Neural progenitor cell (in vitro differentiated cells): ENCODE measurements around the gene GOT2. TPM values are rescaled to one million over a fixed set of nuclear protein-coding genes. Genes with fewer than 3 reads are reported as not detected.

Experiments
- DNase-seq: peaks from one replicate; pipeline ENCODE4 v3.0.0-alpha.2; 2016; ENCODE audit warnings: low spot score
- H2AFZ ChIP-seq: fragments of 200-600 bp; sonication (generic); replicated peaks from 2 replicates; pipeline ENCODE4 v1.6.1; 2016; ENCODE audit warnings: antibody characterized with exemption
- H3F3A ChIP-seq: fragments of 200-600 bp; sonication (generic); 2 replicates; pipeline ENCODE4 v1.6.1; 2016; ENCODE audit warnings: antibody characterized with exemption, low read depth
- H3K27ac ChIP-seq: fragments of 200-600 bp; sonication (generic); 2 replicates; pipeline ENCODE4 v1.5.1; 2016; ENCODE audit warnings: mild to moderate bottlenecking
- H3K27me3 ChIP-seq: fragments of 200-600 bp; sonication (generic); 2 replicates; pipeline ENCODE4 v1.6.1; 2016; ENCODE audit warnings: mild to moderate bottlenecking, moderate library complexity
- H3K36me3 ChIP-seq: fragments of 200-600 bp; sonication (generic); 2 replicates; pipeline ENCODE4 v1.5.1; 2016
- H3K4me1 ChIP-seq: fragments of 200-600 bp; sonication (generic); 2 replicates; pipeline ENCODE4 v1.6.1; 2016; ENCODE audit warnings: mixed run types
- H3K4me2 ChIP-seq: fragments of 200-600 bp; sonication (generic); 2 replicates; pipeline ENCODE4 v1.6.1; 2016
- H3K4me3 ChIP-seq: fragments of 200-600 bp; sonication (generic); 2 replicates; pipeline ENCODE4 v1.5.1; 2016
- H3K79me2 ChIP-seq: fragments of 200-600 bp; sonication (generic); 2 replicates; pipeline ENCODE4 v1.6.1; 2016; ENCODE audit warnings: low read depth
- H3K9ac ChIP-seq: fragments of 200-600 bp; sonication (generic); 2 replicates; pipeline ENCODE4 v1.6.1; 2016
- H3K9me3 ChIP-seq: fragments of 200-600 bp; sonication (generic); 2 replicates; pipeline ENCODE4 v1.5.1; 2016; ENCODE audit warnings: low read depth
- H4K20me1 ChIP-seq: fragments of 200-600 bp; sonication (generic); 2 replicates; pipeline ENCODE4 v1.6.1; 2016; ENCODE audit warnings: low read depth
- H3K27ac Mint-ChIP-seq: 3 replicates; pipeline ENCODE4 v1.8.0; 2021; ENCODE audit warnings: mixed read lengths
- H3K27me3 Mint-ChIP-seq: 2 replicates; pipeline ENCODE4 v1.8.0; 2022; ENCODE audit warnings: low read depth, mild to moderate bottlenecking, inconsistent platforms, moderate library complexity, mixed read lengths; ENCODE audit not compliant: insufficient read depth
- H3K36me3 Mint-ChIP-seq: 3 replicates; pipeline ENCODE4 v1.8.0; 2021; ENCODE audit warnings: mixed read lengths
- H3K4me1 Mint-ChIP-seq: 3 replicates; pipeline ENCODE4 v1.8.0; 2021; ENCODE audit warnings: mixed read lengths
- H3K4me3 Mint-ChIP-seq: 3 replicates; pipeline ENCODE4 v1.8.0; 2021; ENCODE audit warnings: mild to moderate bottlenecking, moderate library complexity, mixed read lengths
- H3K9me3 Mint-ChIP-seq: 3 replicates; pipeline ENCODE4 v1.8.0; 2020; ENCODE audit warnings: mixed read lengths
- CTCF ChIP-seq: fragments of 200-600 bp; sonication (generic); IDR thresholded peaks from 2 replicates; pipeline ENCODE4 v1.5.1; 2017; ENCODE audit warnings: antibody characterized with exemption, mild to moderate bottlenecking
- EZH2 ChIP-seq: fragments of 200-600 bp; sonication (generic); IDR thresholded peaks from 2 replicates; pipeline ENCODE4 v1.6.1; 2017; ENCODE audit warnings: antibody characterized with exemption, mild to moderate bottlenecking, moderate library complexity
- EZH2phosphoT487 ChIP-seq: fragments of 200-600 bp; sonication (generic); IDR thresholded peaks from 2 replicates; pipeline ENCODE4 v1.6.1; 2017; ENCODE audit warnings: antibody characterized with exemption
- total RNA-seq: library from RNA; depleted of rRNA; stranded (reverse); fragments of >200 nt; gene quantifications from 2 replicates; pipeline ENCODE4 v1.2.3, GENCODE V29; 2015; ENCODE audit warnings: low replicate concordance

Gene GOT2
- total RNA-seq, 1 donor from 2014 or later: 77.2 TPM

DNA sequence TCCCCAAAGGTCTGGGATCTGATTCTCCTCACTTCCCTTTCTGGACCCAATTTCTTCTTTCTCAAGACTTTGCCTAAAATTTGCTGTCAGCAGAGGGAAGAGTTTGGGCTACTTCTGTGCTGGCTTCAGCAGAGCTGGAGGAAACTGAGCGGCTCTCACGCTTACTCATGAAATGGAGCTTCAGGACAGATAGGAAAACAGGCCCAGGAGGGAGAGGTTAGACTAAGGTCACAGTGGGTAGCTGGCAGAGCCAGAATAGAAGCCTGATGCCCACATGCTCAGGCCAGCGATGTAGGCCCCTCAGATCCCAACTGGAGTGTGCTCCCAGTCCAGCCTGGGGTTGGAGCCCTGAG lies 50.1 kb downstream of the GOT2 start:
- no peaks in the 10 kb centered on the region for H3K9me3 ChIP-seq
- H3K27ac Mint-ChIP-seq: no peak overlapping the region
- peaks cover 3% of the 10 kb centered on the region for H3K27me3 ChIP-seq
- H3K79me2 ChIP-seq: peaks cover 13% of the 10 kb centered on the region
- H3K4me3 ChIP-seq: peak overlapping the region; percentile 79
- peaks cover 3% of the 10 kb centered on the region for H3K36me3 Mint-ChIP-seq
- H3K9ac ChIP-seq: peak overlapping the region; percentile 72
- peak overlapping the region; percentile 100 for H2AFZ ChIP-seq
- H3K9me3 Mint-ChIP-seq: no peaks in the 10 kb centered on the region
- H3K4me3 Mint-ChIP-seq: peak overlapping the region; percentile 93
- H3K4me1 Mint-ChIP-seq: peaks cover 9% of the 10 kb centered on the region
- peak overlapping the region; percentile 89 for H3K4me2 ChIP-seq
- no peaks in the 10 kb centered on the region for H4K20me1 ChIP-seq
- H3K27ac ChIP-seq: no peak overlapping the region
- H3F3A ChIP-seq: no peaks in the 10 kb centered on the region
- H3K36me3 ChIP-seq: no peaks in the 10 kb centered on the region
- no peak for TF ChIP-seq EZH2phosphoT487
- H3K27me3 Mint-ChIP-seq: peaks cover 3% of the 10 kb centered on the region
- no peak for DNase-seq
- no peaks in the 10 kb centered on the region for H3K4me1 ChIP-seq

- Histone ChIP-seq H3K4me3 (no peak overlapping the region), H3K9me3 (no peaks in the 10 kb centered on the region), H3K27ac (no peak overlapping the region), H3K27me3 (no peaks in the 10 kb centered on the region), H3K4me2 (no peak overlapping the region), H4K20me1 (no peaks in the 10 kb centered on the region), H3K4me1 (no peaks in the 10 kb centered on the region), H3K36me3 (no peaks in the 10 kb centered on the region), H2AFZ (no peak overlapping the region), H3K9ac (no peak overlapping the region), H3F3A (no peaks in the 10 kb centered on the region), H3K79me2 (peaks cover 13% of the 10 kb centered on the region)
- Mint-ChIP-seq H3K36me3 (peaks cover 5% of the 10 kb centered on the region), H3K4me1 (peaks cover 9% of the 10 kb centered on the region), H3K27ac (no peak overlapping the region), H3K9me3 (no peaks in the 10 kb centered on the region), H3K27me3 (peaks cover 3% of the 10 kb centered on the region), H3K4me3 (no peak overlapping the region)
- DNase-seq: no peak
- TF ChIP-seq CTCF: no peak
- no peak for TF ChIP-seq EZH2
- no peak for TF ChIP-seq EZH2phosphoT487
Measured at GRCh38 chr16:58679763-58680162, 54.4 kb downstream of the GOT2 start.

GRCh38 chr16:58678716-58679115 lies 55.4 kb downstream of the GOT2 start:
- Histone ChIP-seq H3K4me3 (no peak overlapping the region), H3K27me3 (no peaks in the 10 kb centered on the region), H3K9ac (no peak overlapping the region), H3K27ac (no peak overlapping the region), H3K4me2 (no peak overlapping the region), H3K36me3 (no peaks in the 10 kb centered on the region), H3K79me2 (peaks cover 9% of the 10 kb centered on the region), H3K4me1 (no peaks in the 10 kb centered on the region), H3F3A (no peaks in the 10 kb centered on the region), H2AFZ (no peak overlapping the region), H3K9me3 (no peaks in the 10 kb centered on the region), H4K20me1 (no peaks in the 10 kb centered on the region)
- H3K36me3 Mint-ChIP-seq: peaks cover 5% of the 10 kb centered on the region
- no peaks in the 10 kb centered on the region for H3K9me3 Mint-ChIP-seq
- H3K27ac Mint-ChIP-seq: no peak overlapping the region
- H3K4me1 Mint-ChIP-seq: peaks cover 6% of the 10 kb centered on the region
- peaks cover 3% of the 10 kb centered on the region for H3K27me3 Mint-ChIP-seq
- no peak overlapping the region for H3K4me3 Mint-ChIP-seq
- no peak for DNase-seq
- TF ChIP-seq EZH2: no peak
- no peak for TF ChIP-seq CTCF

- Histone ChIP-seq H3K27ac (no peak overlapping the region), H2AFZ (no peak overlapping the region), H3K4me3 (no peak overlapping the region), H3K27me3 (no peaks in the 10 kb centered on the region), H3K4me2 (no peak overlapping the region), H3K36me3 (no peaks in the 10 kb centered on the region), H3K9me3 (no peaks in the 10 kb centered on the region), H3K9ac (no peak overlapping the region), H3K79me2 (peaks cover 5% of the 10 kb centered on the region), H3K4me1 (no peaks in the 10 kb centered on the region), H4K20me1 (no peaks in the 10 kb centered on the region), H3F3A (no peaks in the 10 kb centered on the region)
- Mint-ChIP-seq H3K36me3 (peaks cover 5% of the 10 kb centered on the region), H3K27me3 (peaks cover 3% of the 10 kb centered on the region), H3K4me3 (no peak overlapping the region), H3K4me1 (peaks cover 1% of the 10 kb centered on the region), H3K9me3 (no peaks in the 10 kb centered on the region), H3K27ac (no peak overlapping the region)
- TF ChIP-seq EZH2: no peak
- no peak for TF ChIP-seq EZH2phosphoT487
- TF ChIP-seq CTCF: no peak
- no peak for DNase-seq
Measured at GRCh38 chr16:58678269-58678668, 55.8 kb downstream of the GOT2 start.
